ENCODE data around the gene HOGA1.
A peak's percentile ranks its signal among the peaks of the same experiment; 100 is the strongest.
"Not testable (repeated sequence)": the region's sequence is repeated elsewhere in the genome, so short reads cannot be mapped to it uniquely, and the experiment has no call there.

HOGA1 gene

GRCh38 chr10:97547271-97547600, 37.0 kb upstream of the HOGA1 start:
- Histone ChIP-seq H3K27me3 (ENCODE audit: control insufficient read depth, insufficient read depth, low read length) (no peaks in the 10 kb centered on the region), H3K4me1 (ENCODE audit: control insufficient read depth, insufficient read depth, low read length) (peaks cover 22% of the 10 kb centered on the region), H3K9ac (ENCODE audit: low read length) (no peak overlapping the region), H3K36me3 (ENCODE audit: control insufficient read depth, insufficient read depth, low read length) (no peaks in the 10 kb centered on the region), H3K9me3 (ENCODE audit: control insufficient read depth, low read length) (no peaks in the 10 kb centered on the region), H3K4me3 (ENCODE audit: low read length) (no peak overlapping the region)

- H3K4me1 ChIP-seq (ENCODE audit: control insufficient read depth, insufficient read depth, low read length), result peaks cover 14% of the 10 kb centered on the region
- H3K27me3 ChIP-seq (ENCODE audit: control insufficient read depth, insufficient read depth, low read length), result no peaks in the 10 kb centered on the region
- no peak overlapping the region for H3K9ac ChIP-seq (ENCODE audit: low read length)
- H3K4me3 ChIP-seq (ENCODE audit: low read length), result no peak overlapping the region
- H3K36me3 ChIP-seq (ENCODE audit: control insufficient read depth, insufficient read depth, low read length), result no peaks in the 10 kb centered on the region
- H3K9me3 ChIP-seq (ENCODE audit: control insufficient read depth, low read length), result no peaks in the 10 kb centered on the region
Measured at GRCh38 chr10:97547962-97548361, 36.2 kb upstream of the HOGA1 start.

- no peak overlapping the region for H3K4me3 ChIP-seq (ENCODE audit: low read length)
- H3K4me1 ChIP-seq (ENCODE audit: control insufficient read depth, insufficient read depth, low read length), result peaks cover 9% of the 10 kb centered on the region
- H3K36me3 ChIP-seq (ENCODE audit: control insufficient read depth, insufficient read depth, low read length), result no peaks in the 10 kb centered on the region
- no peak overlapping the region for H3K9ac ChIP-seq (ENCODE audit: low read length)
- no peaks in the 10 kb centered on the region for H3K9me3 ChIP-seq (ENCODE audit: control insufficient read depth, low read length)
- H3K27me3 ChIP-seq (ENCODE audit: control insufficient read depth, insufficient read depth, low read length), result no peaks in the 10 kb centered on the region
Measured at GRCh38 chr10:97548828-97549455, 35.2 kb upstream of the HOGA1 start.

- Histone ChIP-seq H3K4me1 (ENCODE audit: control insufficient read depth, insufficient read depth, low read length) (peaks cover 9% of the 10 kb centered on the region), H3K9me3 (ENCODE audit: control insufficient read depth, low read length) (no peaks in the 10 kb centered on the region), H3K9ac (ENCODE audit: low read length) (peak overlapping the region; percentile 2), H3K36me3 (ENCODE audit: control insufficient read depth, insufficient read depth, low read length) (no peaks in the 10 kb centered on the region), H3K27me3 (ENCODE audit: control insufficient read depth, insufficient read depth, low read length) (no peaks in the 10 kb centered on the region), H3K4me3 (ENCODE audit: low read length) (no peak overlapping the region)
Measured at GRCh38 chr10:97549587-97550322, 34.4 kb upstream of the HOGA1 start.

- peak overlapping the region; percentile 2 for H3K9ac ChIP-seq (ENCODE audit: low read length)
Measured at GRCh38 chr10:97550336-97551149, 33.6 kb upstream of the HOGA1 start.

GRCh38 chr10:97551271-97551670, 32.9 kb upstream of the HOGA1 start:
- Histone ChIP-seq H3K36me3 (ENCODE audit: control insufficient read depth, insufficient read depth, low read length) (no peaks in the 10 kb centered on the region), H3K9me3 (ENCODE audit: control insufficient read depth, low read length) (no peaks in the 10 kb centered on the region), H3K9ac (ENCODE audit: low read length) (no peak overlapping the region), H3K4me3 (ENCODE audit: low read length) (no peak overlapping the region), H3K27me3 (ENCODE audit: control insufficient read depth, insufficient read depth, low read length) (no peaks in the 10 kb centered on the region), H3K4me1 (ENCODE audit: control insufficient read depth, insufficient read depth, low read length) (peaks cover 9% of the 10 kb centered on the region)

More at GRCh38 chr10:97550336-97551149, 33.6 kb upstream of the HOGA1 start:
- Histone ChIP-seq H3K36me3 (ENCODE audit: control insufficient read depth, insufficient read depth, low read length) (no peaks in the 10 kb centered on the region), H3K27me3 (ENCODE audit: control insufficient read depth, insufficient read depth, low read length) (no peaks in the 10 kb centered on the region), H3K4me3 (ENCODE audit: low read length) (no peak overlapping the region), H3K9me3 (ENCODE audit: control insufficient read depth, low read length) (no peaks in the 10 kb centered on the region), H3K4me1 (ENCODE audit: control insufficient read depth, insufficient read depth, low read length) (peaks cover 9% of the 10 kb centered on the region)

GRCh38 chr10:97553575-97554031, 30.6 kb upstream of the HOGA1 start:
- Histone ChIP-seq H3K9me3 (ENCODE audit: control insufficient read depth, low read length) (no peaks in the 10 kb centered on the region), H3K27me3 (ENCODE audit: control insufficient read depth, insufficient read depth, low read length) (no peaks in the 10 kb centered on the region), H3K9ac (ENCODE audit: low read length) (no peak overlapping the region), H3K4me3 (ENCODE audit: low read length) (no peak overlapping the region), H3K4me1 (ENCODE audit: control insufficient read depth, insufficient read depth, low read length) (peaks cover 9% of the 10 kb centered on the region), H3K36me3 (ENCODE audit: control insufficient read depth, insufficient read depth, low read length) (no peaks in the 10 kb centered on the region)

GRCh38 chr10:97554336-97554735, 29.9 kb upstream of the HOGA1 start:
- not testable (repeated sequence) for H3K9ac ChIP-seq (ENCODE audit: low read length); H3K4me1 ChIP-seq (ENCODE audit: control insufficient read depth, insufficient read depth, low read length); H3K36me3 ChIP-seq (ENCODE audit: control insufficient read depth, insufficient read depth, low read length); H3K27me3 ChIP-seq (ENCODE audit: control insufficient read depth, insufficient read depth, low read length); H3K9me3 ChIP-seq (ENCODE audit: control insufficient read depth, low read length); H3K4me3 ChIP-seq (ENCODE audit: low read length)

- not testable (repeated sequence) for H3K9me3 ChIP-seq (ENCODE audit: control insufficient read depth, low read length); H3K27me3 ChIP-seq (ENCODE audit: control insufficient read depth, insufficient read depth, low read length); H3K4me3 ChIP-seq (ENCODE audit: low read length); H3K9ac ChIP-seq (ENCODE audit: low read length); H3K4me1 ChIP-seq (ENCODE audit: control insufficient read depth, insufficient read depth, low read length); H3K36me3 ChIP-seq (ENCODE audit: control insufficient read depth, insufficient read depth, low read length)
Measured at GRCh38 chr10:97555541-97555940, 28.6 kb upstream of the HOGA1 start.

- not testable (repeated sequence) for H3K9ac ChIP-seq (ENCODE audit: low read length); H3K36me3 ChIP-seq (ENCODE audit: control insufficient read depth, insufficient read depth, low read length); H3K9me3 ChIP-seq (ENCODE audit: control insufficient read depth, low read length); H3K27me3 ChIP-seq (ENCODE audit: control insufficient read depth, insufficient read depth, low read length); H3K4me1 ChIP-seq (ENCODE audit: control insufficient read depth, insufficient read depth, low read length); H3K4me3 ChIP-seq (ENCODE audit: low read length)
Measured at GRCh38 chr10:97560731-97561381, 23.3 kb upstream of the HOGA1 start.

GRCh38 chr10:97561386-97562077, 22.7 kb upstream of the HOGA1 start:
- not testable (repeated sequence) for H3K4me3 ChIP-seq (ENCODE audit: low read length); H3K9ac ChIP-seq (ENCODE audit: low read length); H3K27me3 ChIP-seq (ENCODE audit: control insufficient read depth, insufficient read depth, low read length); H3K9me3 ChIP-seq (ENCODE audit: control insufficient read depth, low read length); H3K4me1 ChIP-seq (ENCODE audit: control insufficient read depth, insufficient read depth, low read length); H3K36me3 ChIP-seq (ENCODE audit: control insufficient read depth, insufficient read depth, low read length)
